ENCODE measurements around the gene RAPGEF2.

GRCh38 chr4:159384017-159384416 is 281.1 kb downstream of the RAPGEF2 start:
- TF ChIP-seq, protein P1, sequence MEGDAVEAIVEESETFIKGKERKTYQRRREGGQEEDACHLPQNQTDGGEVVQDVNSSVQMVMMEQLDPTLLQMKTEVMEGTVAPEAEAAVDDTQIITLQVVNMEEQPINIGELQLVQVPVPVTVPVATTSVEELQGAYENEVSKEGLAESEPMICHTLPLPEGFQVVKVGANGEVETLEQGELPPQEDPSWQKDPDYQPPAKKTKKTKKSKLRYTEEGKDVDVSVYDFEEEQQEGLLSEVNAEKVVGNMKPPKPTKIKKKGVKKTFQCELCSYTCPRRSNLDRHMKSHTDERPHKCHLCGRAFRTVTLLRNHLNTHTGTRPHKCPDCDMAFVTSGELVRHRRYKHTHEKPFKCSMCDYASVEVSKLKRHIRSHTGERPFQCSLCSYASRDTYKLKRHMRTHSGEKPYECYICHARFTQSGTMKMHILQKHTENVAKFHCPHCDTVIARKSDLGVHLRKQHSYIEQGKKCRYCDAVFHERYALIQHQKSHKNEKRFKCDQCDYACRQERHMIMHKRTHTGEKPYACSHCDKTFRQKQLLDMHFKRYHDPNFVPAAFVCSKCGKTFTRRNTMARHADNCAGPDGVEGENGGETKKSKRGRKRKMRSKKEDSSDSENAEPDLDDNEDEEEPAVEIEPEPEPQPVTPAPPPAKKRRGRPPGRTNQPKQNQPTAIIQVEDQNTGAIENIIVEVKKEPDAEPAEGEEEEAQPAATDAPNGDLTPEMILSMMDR (IDR thresholded peaks at IDR 0.05) = no peak
- TF ChIP-seq POLR2A (IDR thresholded peaks at IDR 0.05) = no peak
